GM12875 (cell line): ENCODE data around the gene TSHZ2.
A peak's percentile ranks its signal among the peaks of the same experiment; 100 is the strongest.

Source experiments
- H3K4me3 ChIP-seq: one replicate; pipeline ENCODE4 v1.5.1; 2011; ENCODE audit warnings: low read depth, low read length, control low read depth
- CTCF ChIP-seq: IDR thresholded peaks from 2 replicates; pipeline ENCODE4 v1.5.1; 2011; ENCODE audit warnings: low read depth, mild to moderate bottlenecking, control low read depth, inconsistent platforms, low read length, moderate library complexity, borderline replicate concordance; ENCODE audit not compliant: insufficient read depth

Gene TSHZ2

DNA sequence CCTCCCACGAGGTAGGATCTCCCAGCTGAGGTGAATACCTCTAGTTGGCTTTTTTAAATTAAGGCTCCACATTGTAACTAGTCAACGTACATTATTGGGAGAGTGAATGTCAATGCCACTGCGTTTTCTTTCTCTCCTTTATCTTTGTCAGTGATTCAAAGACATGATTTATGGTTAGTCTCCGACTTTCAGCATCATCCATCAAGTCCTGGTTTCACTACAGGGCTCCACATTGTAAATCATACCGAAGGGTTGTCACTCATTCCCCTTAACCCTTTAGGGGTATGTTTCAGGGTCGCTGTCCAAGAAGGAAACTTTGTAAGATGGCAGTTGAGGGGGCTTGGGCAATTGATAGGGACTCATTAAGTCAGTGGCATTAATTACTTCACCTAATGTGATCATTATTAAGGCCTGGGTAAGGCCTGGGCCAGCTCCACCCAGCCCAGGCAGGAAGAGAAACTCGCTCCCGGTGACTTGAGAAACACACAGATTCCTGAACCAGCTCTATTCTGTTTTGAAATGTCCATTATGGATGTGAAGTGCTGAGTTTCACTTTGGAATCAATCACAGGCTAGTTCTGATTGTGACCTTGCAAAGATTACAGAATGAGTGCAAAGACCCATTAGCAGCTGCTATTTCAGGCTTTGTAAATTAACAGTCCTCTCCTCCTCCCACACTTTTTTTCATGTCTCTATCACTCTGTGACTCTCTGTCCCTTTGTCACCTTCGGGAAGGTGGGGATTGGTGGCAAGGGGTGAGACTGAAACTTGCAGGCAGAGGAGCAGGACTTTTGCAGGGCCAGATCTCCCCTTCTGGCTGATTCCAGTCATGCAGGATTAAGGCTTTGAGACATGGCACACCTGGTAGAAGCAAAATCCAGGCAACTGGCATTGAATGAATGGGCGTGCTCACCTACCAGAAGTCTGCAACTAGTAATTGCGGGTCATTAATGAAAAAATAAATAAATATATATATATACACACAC, 222.4 kb downstream of the TSHZ2 start:
- H3K4me3 ChIP-seq: no peak overlapping the region
- TF ChIP-seq CTCF: no peak

- H3K4me3 ChIP-seq: no peak overlapping the region
- no peak for TF ChIP-seq CTCF
These were observed 223.9 kb downstream of the TSHZ2 start for GRCh38 chr20:53195876-53196610.

- TF ChIP-seq CTCF: no peak
- H3K4me3 ChIP-seq: no peak overlapping the region
These were observed 229.4 kb downstream of the TSHZ2 start for GRCh38 chr20:53201588-53201987.

- no peak overlapping the region for H3K4me3 ChIP-seq
- TF ChIP-seq CTCF: no peak
These were observed 230.6 kb downstream of the TSHZ2 start for GRCh38 chr20:53202777-53203176.

- no peak overlapping the region for H3K4me3 ChIP-seq
- no peak for TF ChIP-seq CTCF
These were observed 232.9 kb downstream of the TSHZ2 start for GRCh38 chr20:53205046-53205445.

GRCh38 chr20:53208110-53208832, 236.1 kb downstream of the TSHZ2 start:
- TF ChIP-seq CTCF: peak; percentile 18; the same call in 1 of the 2 replicates
- H3K4me3 ChIP-seq: no peak overlapping the region
